Fibroblast of villous mesenchyme (primary cell): ENCODE measurements around the gene KRTAP9-8. TPM values are rescaled to one million over a fixed set of nuclear protein-coding genes. Genes with fewer than 3 reads are reported as not detected.
A peak's percentile ranks its signal among the peaks of the same experiment; 100 is the strongest.
"Not testable (repeated sequence)": the region's sequence is repeated elsewhere in the genome, so short reads cannot be mapped to it uniquely, and the experiment has no call there.

Source experiments
- DNase-seq: peaks from one replicate; pipeline ENCODE4 v3.0.0-alpha.2; 2010; ENCODE audit warnings: low read depth
- H3K4me3 ChIP-seq: 2 replicates; pipeline ENCODE4 v1.5.1; 2011; ENCODE audit warnings: low read depth, mild to moderate bottlenecking, low read length
- total RNA-seq: library from RNA; depleted of rRNA; stranded (reverse); fragments of >200 nt; gene quantifications from 2 replicates; pipeline ENCODE4 v1.2.3, GENCODE V29; 2012
- TF ChIP-seq, protein P1 (sequence below): IDR thresholded peaks from 2 replicates; pipeline ENCODE4 v1.5.1; 2012; ENCODE audit warnings: low read depth, mild to moderate bottlenecking, low read length; ENCODE audit not compliant: insufficient read depth

Gene KRTAP9-8
- total RNA-seq, 1 donor = not detected

DNA sequence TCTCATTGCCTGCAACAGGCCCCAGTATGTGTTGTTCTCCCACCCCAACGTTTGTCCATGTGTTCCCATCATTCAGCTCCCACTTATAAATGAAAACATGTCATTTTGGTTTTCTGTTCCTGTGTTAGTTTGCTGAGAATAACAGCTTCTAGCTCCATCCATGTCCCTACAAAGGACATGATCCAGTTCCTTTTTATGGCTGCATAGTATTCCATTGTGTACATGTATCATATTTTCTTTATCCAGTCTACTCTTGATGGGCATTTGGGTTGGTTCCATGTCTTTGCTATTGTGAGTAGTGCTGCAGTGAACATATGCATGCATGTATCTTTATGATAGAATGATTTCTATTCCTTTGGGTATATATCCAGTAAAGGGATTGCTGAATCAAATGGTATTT is 22.1 kb upstream of the KRTAP9-8 start:
- no peak for DNase-seq
- no peak overlapping the region for H3K4me3 ChIP-seq
- TF ChIP-seq, protein P1, sequence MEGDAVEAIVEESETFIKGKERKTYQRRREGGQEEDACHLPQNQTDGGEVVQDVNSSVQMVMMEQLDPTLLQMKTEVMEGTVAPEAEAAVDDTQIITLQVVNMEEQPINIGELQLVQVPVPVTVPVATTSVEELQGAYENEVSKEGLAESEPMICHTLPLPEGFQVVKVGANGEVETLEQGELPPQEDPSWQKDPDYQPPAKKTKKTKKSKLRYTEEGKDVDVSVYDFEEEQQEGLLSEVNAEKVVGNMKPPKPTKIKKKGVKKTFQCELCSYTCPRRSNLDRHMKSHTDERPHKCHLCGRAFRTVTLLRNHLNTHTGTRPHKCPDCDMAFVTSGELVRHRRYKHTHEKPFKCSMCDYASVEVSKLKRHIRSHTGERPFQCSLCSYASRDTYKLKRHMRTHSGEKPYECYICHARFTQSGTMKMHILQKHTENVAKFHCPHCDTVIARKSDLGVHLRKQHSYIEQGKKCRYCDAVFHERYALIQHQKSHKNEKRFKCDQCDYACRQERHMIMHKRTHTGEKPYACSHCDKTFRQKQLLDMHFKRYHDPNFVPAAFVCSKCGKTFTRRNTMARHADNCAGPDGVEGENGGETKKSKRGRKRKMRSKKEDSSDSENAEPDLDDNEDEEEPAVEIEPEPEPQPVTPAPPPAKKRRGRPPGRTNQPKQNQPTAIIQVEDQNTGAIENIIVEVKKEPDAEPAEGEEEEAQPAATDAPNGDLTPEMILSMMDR = no peak

DNA sequence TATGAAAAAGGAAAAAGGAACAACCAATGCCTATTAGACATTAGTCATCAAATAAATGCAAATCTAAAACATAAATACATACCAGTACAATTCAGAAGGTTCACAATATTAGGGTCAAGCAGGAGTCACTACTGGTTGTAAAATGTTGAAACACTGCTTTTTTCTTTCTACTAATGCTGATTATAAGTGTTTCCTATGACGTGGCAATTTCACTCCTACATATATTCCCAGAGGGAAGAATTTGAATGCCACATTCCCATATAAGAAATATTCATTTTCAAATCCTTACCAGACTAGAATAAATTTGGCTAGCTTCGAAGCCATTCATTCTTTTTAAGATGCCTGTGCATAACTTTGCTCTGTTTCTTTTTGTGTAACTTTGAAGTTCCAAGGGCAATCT is 14.0 kb upstream of the KRTAP9-8 start:
- no peak overlapping the region for H3K4me3 ChIP-seq
- TF ChIP-seq, protein P1 = no peak
- DNase-seq = peak; percentile 35

DNA sequence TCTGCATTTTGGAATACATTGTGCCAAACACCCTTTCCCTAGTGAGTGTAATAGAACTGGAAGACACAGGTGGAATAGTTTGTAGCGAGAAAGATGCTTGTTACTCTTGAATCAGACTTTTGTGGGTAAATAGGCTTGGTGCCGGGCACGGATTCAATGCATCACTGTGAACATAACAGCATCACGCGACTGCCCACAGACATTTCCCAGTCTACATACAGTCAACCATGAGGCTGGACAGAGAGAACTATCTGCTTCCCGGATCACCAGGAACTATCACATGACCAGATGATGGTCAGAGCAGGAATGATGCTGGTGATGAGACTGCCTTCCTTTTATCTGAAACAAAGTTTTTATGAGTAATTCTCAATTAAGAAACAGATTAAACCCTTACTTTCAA is 11.7 kb upstream of the KRTAP9-8 start:
- DNase-seq = no peak
- no peak overlapping the region for H3K4me3 ChIP-seq
- TF ChIP-seq, protein P1 = no peak

DNA sequence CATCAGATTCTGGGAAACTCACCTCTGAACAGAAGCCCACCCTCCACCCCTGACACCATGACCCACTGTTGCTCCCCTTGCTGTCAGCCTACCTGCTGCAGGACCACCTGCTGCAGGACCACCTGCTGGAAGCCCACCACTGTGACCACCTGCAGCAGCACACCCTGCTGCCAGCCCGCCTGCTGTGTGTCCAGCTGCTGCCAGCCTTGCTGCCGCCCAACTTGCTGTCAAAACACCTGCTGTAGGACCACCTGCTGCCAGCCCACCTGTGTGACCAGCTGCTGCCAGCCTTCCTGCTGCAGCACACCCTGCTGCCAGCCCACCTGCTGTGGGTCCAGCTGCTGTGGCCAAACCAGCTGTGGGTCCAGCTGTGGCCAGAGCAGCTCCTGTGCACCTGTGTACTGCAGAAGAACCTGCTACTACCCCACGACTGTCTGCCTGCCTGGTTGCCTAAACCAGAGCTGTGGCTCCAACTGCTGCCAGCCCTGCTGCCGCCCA is 11.2 kb upstream of the KRTAP9-8 start, which contains the start of gene KRTAP9-2:
TSS of gene KRTAP9-2 (plus strand) at position 51 of the 498 bp plus-strand sequence. CDS start at position 58, 7 bp downstream.
- not testable (repeated sequence) for H3K4me3 ChIP-seq, DNase-seq

DNA sequence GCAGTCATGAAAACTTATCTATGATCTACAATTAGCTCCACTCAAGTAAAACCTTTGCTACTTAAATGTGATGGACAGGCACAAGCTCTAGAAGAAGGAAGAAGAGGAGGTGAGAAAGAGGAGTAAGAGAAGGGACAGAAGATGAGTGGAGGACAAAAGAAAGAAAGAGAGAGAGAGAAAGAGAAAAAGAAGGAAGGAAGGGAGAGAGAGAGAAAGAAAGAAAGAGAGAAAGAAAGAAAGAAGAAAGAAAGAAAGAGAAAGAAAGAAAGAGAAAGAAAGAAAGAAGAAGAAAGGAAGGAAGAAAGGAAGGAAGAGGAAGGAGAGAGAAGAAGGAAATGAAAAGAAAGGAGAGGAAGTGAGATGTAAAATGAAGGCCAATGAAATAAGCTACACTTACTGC is 7.7 kb upstream of the KRTAP9-8 start:
- TF ChIP-seq, protein P1 = no peak
- no peak for DNase-seq

DNA sequence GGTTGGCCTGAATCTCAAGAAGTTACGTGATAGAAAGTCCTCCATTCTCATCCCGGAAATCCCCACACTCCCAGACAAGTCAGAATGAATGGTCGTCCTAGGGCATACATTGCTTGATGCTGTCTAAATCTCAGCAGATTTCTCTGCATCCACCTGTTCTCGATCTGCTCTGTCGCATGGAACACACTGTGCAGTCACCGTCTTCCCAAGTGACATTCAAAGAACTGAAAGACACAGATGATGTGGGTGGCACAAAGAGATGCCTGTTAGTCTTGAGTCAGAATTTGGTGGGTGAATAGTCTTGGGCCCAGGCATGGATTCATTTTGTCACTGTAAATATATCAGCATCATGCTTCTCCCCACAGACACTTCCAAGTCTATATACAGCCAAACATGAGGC is 6.1 kb upstream of the KRTAP9-8 start:
- TF ChIP-seq, protein P1 = no peak
- no peak overlapping the region for H3K4me3 ChIP-seq
- no peak for DNase-seq

More for the DNA sequence above, 7.7 kb upstream of the KRTAP9-8 start:
- no peak overlapping the region for H3K4me3 ChIP-seq

DNA sequence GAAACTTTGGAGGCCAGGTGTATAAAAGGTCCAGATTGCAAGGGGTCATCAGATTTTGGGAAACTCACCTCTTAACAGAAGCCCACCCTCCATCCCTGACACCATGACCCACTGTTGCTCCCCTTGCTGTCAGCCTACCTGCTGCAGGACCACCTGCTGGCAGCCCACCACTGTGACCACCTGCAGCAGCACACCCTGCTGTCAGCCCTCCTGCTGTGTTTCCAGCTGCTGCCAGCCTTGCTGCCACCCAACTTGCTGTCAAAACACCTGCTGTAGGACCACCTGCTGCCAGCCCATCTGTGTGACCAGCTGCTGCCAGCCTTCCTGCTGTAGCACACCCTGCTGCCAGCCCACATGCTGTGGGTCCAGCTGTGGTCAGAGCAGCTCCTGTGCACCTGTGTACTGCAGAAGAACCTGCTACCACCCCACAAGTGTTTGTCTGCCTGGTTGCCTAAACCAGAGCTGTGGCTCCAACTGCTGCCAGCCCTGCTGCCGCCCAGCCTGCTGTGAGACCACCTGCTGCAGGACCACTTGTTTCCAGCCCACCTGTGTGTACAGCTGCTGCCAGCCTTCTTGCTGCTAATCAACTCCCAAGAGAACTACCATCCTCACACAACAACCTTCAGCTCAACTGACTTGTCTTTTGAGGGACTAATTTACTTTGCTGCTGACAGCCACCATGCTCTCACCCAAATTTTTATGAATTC is 5.2 kb upstream of the KRTAP9-8 start, which contains the start of gene KRTAP9-3:
TSS of gene KRTAP9-3 (plus strand) at position 51 of the 707 bp plus-strand sequence. CDS start at position 104, 53 bp downstream.
- not testable (repeated sequence) for H3K4me3 ChIP-seq, DNase-seq

DNA sequence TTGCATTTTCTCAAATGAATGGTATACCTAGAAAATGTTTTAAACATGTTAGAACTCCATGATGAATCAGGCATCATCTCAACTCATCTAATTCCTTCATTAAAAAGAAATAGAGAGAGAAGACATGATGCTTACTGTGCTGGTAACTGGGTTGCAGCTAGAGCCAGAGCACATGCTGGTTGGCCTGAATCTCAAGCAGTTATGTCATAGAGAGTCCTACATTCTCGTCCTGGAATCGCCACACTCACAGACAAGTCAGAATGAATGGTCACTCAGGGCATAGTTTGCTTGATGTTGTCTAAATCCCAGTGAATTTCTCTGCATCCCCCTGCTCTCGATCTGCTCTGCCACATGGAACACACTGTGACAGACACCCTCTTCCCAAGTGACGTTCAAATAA is 683 bp upstream of the KRTAP9-8 start:
- DNase-seq, H3K4me3 ChIP-seq: not testable (repeated sequence)

DNA sequence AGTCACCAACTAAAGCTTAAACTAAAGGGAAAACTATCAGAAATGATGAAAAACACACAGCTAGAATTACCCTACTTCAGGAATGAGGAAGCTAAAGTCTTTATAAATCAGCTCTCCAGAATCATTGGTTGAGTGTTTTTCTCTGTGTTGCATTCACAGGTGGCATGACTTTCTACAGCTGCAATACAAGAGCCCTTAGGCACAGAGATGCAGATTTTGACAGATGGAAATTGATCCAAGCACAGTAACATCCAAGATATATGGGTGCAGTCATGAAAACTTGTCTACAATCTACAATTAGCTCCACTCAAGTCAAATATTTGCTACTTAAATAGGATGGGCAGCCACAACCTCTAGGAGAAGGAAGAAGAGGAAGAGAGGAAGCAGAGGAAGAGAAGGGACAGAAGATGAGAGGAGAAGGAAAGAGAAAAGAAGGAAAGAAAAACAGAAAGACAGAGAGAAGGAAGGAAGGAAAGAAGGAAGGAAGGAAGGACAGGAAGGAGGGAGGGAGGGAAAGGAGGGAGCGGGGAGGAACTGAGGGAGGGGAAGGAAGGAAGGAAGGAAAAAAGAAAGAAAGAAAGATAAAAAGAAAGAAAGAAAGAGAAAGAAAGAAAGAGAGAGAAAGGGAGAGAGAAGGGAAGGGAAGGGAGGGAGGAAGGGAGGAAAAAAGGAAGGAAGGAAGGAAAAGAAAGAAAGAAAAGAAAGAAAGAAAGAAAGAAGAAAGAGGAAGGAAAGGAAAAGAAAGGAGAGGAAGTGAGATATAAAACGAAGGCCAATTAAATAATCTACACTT is 9.4 kb downstream of the KRTAP9-8 start:
- not testable (repeated sequence) for DNase-seq, H3K4me3 ChIP-seq

DNA sequence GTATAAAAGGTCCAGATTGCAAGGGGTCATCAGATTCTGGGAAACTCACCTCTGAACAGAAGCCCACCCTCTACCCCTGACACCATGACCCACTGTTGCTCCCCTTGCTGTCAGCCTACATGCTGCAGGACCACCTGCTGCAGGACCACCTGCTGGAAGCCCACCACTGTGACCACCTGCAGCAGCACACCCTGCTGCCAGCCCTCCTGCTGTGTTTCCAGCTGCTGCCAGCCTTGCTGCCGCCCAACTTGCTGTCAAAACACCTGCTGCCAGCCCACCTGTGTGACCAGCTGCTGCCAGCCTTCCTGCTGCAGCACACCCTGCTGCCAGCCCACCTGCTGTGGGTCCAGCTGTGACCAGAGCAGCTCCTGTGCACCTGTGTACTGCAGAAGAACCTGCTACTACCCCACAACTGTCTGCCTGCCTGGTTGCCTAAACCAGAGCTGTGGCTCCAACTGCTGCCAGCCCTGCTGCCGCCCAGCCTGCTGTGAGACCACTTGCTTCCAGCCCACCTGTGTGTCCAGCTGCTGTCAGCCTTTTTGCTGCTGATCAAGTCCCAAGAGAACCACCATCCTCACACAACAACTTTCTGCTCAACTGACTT is 11.9 kb downstream of the KRTAP9-8 start, which contains the start of gene KRTAP9-4:
TSS of gene KRTAP9-4 (plus strand) at position 51 of the 604 bp plus-strand sequence. CDS start at position 85, 34 bp downstream.
- not testable (repeated sequence) for H3K4me3 ChIP-seq, DNase-seq
